ENCODE results near the gene IDH2. TPM values are rescaled to one million over a fixed set of nuclear protein-coding genes. Genes with fewer than 3 reads are reported as not detected.

The IDH2 gene
- total RNA-seq, 2 experiments from 2014 or later: 38.0 to 38.2 TPM

- Histone ChIP-seq H3K4me1 (ENCODE audit: insufficient read depth, low read length) (peaks cover 47% of the 10 kb centered on the region), H3K27ac (ENCODE audit: low read depth in 1 of 2, low read length in 2 of 2) (no peak overlapping the region), H3K4me3 (ENCODE audit: low read length) (no peak overlapping the region), H3K27me3 (ENCODE audit: control insufficient read depth in 1 of 2, insufficient read depth in 2 of 2, low read length in 2 of 2) (no peaks in the 10 kb centered on the region), H3K36me3 (ENCODE audit: insufficient read depth, low read length) (no peaks in the 10 kb centered on the region), H3K9me3 (ENCODE audit: control insufficient read depth in 1 of 2, insufficient read depth in 1 of 2, low read length in 2 of 2) (no peaks in the 10 kb centered on the region)
- intact Hi-C loops (cut with DNase I, micrococcal nuclease): no loop called here
- no peaks in the 10 kb centered on the region for H3K9me3 Mint-ChIP-seq
- TF ChIP-seq, protein P1, sequence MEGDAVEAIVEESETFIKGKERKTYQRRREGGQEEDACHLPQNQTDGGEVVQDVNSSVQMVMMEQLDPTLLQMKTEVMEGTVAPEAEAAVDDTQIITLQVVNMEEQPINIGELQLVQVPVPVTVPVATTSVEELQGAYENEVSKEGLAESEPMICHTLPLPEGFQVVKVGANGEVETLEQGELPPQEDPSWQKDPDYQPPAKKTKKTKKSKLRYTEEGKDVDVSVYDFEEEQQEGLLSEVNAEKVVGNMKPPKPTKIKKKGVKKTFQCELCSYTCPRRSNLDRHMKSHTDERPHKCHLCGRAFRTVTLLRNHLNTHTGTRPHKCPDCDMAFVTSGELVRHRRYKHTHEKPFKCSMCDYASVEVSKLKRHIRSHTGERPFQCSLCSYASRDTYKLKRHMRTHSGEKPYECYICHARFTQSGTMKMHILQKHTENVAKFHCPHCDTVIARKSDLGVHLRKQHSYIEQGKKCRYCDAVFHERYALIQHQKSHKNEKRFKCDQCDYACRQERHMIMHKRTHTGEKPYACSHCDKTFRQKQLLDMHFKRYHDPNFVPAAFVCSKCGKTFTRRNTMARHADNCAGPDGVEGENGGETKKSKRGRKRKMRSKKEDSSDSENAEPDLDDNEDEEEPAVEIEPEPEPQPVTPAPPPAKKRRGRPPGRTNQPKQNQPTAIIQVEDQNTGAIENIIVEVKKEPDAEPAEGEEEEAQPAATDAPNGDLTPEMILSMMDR (IDR thresholded peaks at IDR 0.05): no peak
- ATAC-seq (ENCODE audit: poor library complexity) (no peak), DNase-seq (no peak)
- H3K36me3 Mint-ChIP-seq (ENCODE audit: low read depth): no peaks in the 10 kb centered on the region
- ChIA-PET CTCF (no interaction called here), POLR2A (interaction anchor here (1.0 kb wide), 1 partner anchor 21 kb away, joined by 3 read pairs; no protein-coding TSS in a partner anchor)
- H3K27me3 Mint-ChIP-seq: no peaks in the 10 kb centered on the region
- H3K4me3 Mint-ChIP-seq: no peak overlapping the region
- H3K4me1 Mint-ChIP-seq (ENCODE audit: low read depth): peaks cover 48% of the 10 kb centered on the region
- H3K27ac Mint-ChIP-seq: no peak overlapping the region
Measured at GRCh38 chr15:90056529-90056928, 45.7 kb downstream of the IDH2 start.

DNA sequence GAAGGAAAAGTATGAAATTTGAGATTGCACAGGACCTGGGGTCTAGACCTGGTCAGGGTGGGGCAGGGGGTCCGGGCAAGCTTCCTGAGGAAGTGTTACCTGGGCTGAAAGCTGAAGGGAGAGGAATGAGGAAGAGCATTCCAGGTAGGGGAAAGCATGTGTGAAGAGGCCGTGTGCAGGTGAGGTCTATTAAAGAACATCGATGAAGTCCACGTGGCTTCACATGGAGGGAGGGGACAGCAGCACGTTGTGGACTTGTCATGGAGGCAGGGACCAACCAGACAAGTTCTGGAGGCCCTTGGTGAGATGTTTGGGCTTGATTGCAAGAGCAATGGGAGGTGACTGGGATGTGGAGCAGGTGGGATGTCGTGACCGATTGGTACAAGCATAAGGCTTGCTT is 47.1 kb downstream of the IDH2 start:
- Histone ChIP-seq H3K9me3 (ENCODE audit: control insufficient read depth in 1 of 2, insufficient read depth in 1 of 2, low read length in 2 of 2) (no peaks in the 10 kb centered on the region), H3K27ac (ENCODE audit: low read depth in 1 of 2, low read length in 2 of 2) (no peak overlapping the region), H3K4me3 (ENCODE audit: low read length) (no peak overlapping the region), H3K4me1 (ENCODE audit: insufficient read depth, low read length) (peaks cover 34% of the 10 kb centered on the region), H3K36me3 (ENCODE audit: insufficient read depth, low read length) (no peaks in the 10 kb centered on the region), H3K27me3 (ENCODE audit: control insufficient read depth in 1 of 2, insufficient read depth in 2 of 2, low read length in 2 of 2) (no peaks in the 10 kb centered on the region)
- Mint-ChIP-seq H3K36me3 (ENCODE audit: low read depth) (no peaks in the 10 kb centered on the region), H3K9me3 (no peaks in the 10 kb centered on the region), H3K27me3 (no peaks in the 10 kb centered on the region), H3K27ac (peak overlapping the region; percentile 70), H3K4me3 (no peak overlapping the region), H3K4me1 (ENCODE audit: low read depth) (peaks cover 42% of the 10 kb centered on the region)
- no peak for DNase-seq
- ChIA-PET CTCF (no interaction called here), POLR2A (no interaction called here)
- no peak for ATAC-seq (ENCODE audit: poor library complexity)
- intact Hi-C loops (cut with DNase I, micrococcal nuclease): no loop called here
- TF ChIP-seq, protein P1 (IDR thresholded peaks at IDR 0.05): no peak

GRCh38 chr15:90054618-90055097 is 47.6 kb downstream of the IDH2 start:
- Mint-ChIP-seq H3K27me3 (no peaks in the 10 kb centered on the region), H3K36me3 (ENCODE audit: low read depth) (no peaks in the 10 kb centered on the region), H3K27ac (peak overlapping the region; percentile 70), H3K4me1 (ENCODE audit: low read depth) (peaks cover 39% of the 10 kb centered on the region), H3K9me3 (no peaks in the 10 kb centered on the region), H3K4me3 (no peak overlapping the region)
- CTCF ChIA-PET: no interaction called here
- TF ChIP-seq, protein P1 (IDR thresholded peaks at IDR 0.05): no peak
- no peak for ATAC-seq (ENCODE audit: poor library complexity)
- Histone ChIP-seq H3K4me1 (ENCODE audit: insufficient read depth, low read length) (peaks cover 28% of the 10 kb centered on the region), H3K9me3 (ENCODE audit: control insufficient read depth in 1 of 2, insufficient read depth in 1 of 2, low read length in 2 of 2) (no peaks in the 10 kb centered on the region), H3K27ac (ENCODE audit: low read depth in 1 of 2, low read length in 2 of 2) (no peak overlapping the region), H3K36me3 (ENCODE audit: insufficient read depth, low read length) (no peaks in the 10 kb centered on the region), H3K4me3 (ENCODE audit: low read length) (no peak overlapping the region), H3K27me3 (ENCODE audit: control insufficient read depth in 1 of 2, insufficient read depth in 2 of 2, low read length in 2 of 2) (no peaks in the 10 kb centered on the region)
- no peak for DNase-seq
- POLR2A ChIA-PET: no interaction called here
- intact Hi-C loops (cut with DNase I, micrococcal nuclease): no loop called here
